ENCODE results near the gene ST3GAL4.
A peak's percentile ranks its signal among the peaks of the same experiment; 100 is the strongest.
"Not testable (repeated sequence)": the region's sequence is repeated elsewhere in the genome, so short reads cannot be mapped to it uniquely, and the experiment has no call there.

ST3GAL4 gene

GRCh38 chr11:126355324-126355925, at the start of gene ST3GAL4:
TSS of gene ST3GAL4 (plus strand) at chr11:126355686. CDS start at chr11:126406156, 50,470 bp downstream.
- peak; percentile 74 for DNase-seq

- DNase-seq: peak; percentile 27
Measured at GRCh38 chr11:126305699-126306098, 49.8 kb upstream of the ST3GAL4 start.

- DNase-seq: no peak
Measured at GRCh38 chr11:126307706-126308105, 47.8 kb upstream of the ST3GAL4 start.

GRCh38 chr11:126308271-126308671, 47.2 kb upstream of the ST3GAL4 start:
- no peak for DNase-seq

DNA sequence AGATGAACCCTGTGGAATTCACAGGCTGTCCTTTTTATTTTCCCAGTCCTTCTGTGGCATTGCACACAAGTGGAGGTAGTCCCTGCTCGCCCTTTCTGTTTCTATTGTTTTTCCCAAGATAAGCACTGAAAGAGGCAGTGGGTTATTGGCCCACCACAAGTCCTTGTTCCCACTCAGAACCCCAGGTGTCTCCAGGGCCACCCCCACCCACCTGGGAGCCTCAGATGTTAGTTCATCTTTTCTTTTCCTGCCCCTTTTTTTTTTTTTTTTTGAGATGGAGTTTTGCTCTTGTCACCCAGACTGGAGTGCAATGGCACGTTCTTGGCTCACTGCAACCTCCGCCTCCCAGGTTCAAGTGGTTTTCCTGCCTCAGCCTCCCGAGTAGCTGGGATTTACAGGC, 46.7 kb upstream of the ST3GAL4 start:
- not testable (repeated sequence) for DNase-seq

DNA sequence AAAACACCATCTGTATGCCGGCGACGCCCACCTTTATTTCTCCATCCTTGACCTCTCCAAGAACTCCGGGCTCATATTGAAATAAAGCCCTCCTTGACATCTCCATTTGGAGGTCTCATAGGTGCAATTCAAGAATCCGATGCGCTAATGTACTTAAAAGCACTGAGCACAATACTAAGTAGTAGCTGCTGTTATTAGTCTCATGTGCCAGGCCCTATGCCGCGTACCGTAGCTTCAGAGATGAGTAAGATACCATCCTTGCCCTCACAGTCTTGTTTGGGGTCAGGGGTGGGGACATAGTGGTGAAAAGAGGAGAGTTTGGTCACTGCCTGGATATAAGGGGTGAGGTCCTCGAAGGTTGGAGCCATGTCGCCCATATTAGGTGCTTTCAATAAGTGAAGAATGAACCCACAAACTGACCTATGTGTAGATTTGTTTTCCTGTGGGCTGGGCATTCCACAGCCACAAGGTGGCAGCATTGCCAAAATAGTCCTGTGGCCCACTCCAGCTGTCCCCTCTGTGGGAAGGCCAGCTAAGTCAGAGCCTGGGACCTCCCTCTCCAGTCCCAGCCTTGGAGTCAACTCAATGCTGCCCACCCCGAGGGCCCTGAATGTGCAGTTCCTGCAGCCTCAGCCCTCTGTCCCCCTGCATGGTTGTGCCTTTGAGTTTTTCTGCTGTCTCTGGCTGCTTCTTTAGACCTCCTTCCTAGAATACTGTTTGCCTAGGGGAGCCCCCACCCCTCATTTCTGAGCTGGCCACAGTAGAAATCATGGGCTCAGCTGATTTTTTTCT, 45.1 kb upstream of the ST3GAL4 start:
- DNase-seq: peak; percentile 61

GRCh38 chr11:126310992-126311310, 44.5 kb upstream of the ST3GAL4 start:
- DNase-seq: no peak

DNA sequence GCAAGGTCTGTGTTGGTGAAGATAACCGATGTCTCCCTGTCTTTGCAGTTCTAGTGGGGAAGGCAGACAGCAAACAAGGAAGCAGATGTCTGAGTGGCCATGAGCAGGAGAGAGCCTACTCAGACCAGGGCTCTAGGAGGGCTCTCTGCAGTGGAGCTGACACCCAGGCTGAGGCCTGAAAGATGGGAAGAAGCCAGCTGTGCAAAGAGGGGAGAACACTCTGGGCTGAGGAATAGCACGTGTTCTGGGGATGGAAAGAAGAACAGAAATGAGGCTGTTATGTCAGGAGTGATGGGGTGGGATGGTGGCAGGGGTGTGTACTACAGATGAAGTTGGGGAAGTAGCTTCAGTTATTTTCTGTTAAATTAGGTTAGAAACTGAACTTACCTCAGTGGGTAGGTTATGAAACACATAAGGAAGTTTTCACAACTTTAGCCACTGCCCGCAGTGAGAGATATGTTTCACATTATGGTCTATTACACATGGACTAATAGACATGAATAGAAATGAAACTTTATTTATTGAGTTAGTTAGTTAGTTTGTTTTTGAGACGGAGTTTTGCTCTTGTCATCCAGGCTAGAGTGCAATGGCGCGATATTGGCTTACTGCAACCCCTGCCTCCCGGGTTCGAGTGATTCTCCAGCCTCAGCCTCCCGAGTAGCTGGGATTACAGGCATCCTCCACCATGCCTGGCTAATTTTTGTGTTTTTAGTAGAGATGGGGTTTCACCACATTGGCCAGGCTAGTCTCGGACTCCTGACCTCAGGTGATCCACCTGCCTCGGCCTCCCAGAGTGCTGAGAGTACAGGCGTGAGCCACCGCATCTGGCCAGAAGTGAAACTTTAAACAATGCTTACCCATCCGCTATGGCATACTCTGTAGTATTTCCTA, 43.8 kb upstream of the ST3GAL4 start:
- no peak for DNase-seq

DNA sequence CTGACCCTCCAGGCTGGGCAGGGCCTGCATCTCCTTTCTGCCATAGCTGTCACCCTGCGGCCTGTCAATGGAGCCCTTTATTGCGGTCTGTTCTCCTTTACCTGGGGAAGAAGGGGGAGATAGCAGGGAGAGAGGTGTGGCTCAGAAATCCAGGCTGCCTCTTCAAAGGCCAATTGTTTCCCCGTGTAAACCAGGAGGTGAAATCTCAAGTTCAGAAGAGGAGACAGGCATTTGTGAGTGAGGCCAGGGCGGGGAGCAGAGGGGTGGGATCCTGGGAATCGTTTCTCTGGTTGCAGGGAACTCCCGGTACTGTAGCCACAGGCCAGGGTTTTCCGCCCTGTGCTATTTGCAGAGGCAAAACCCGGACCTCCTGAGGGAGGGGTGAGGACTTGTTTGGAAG, 42.5 kb upstream of the ST3GAL4 start:
- no peak for DNase-seq

GRCh38 chr11:126313826-126314225, 41.7 kb upstream of the ST3GAL4 start:
- no peak for DNase-seq

DNA sequence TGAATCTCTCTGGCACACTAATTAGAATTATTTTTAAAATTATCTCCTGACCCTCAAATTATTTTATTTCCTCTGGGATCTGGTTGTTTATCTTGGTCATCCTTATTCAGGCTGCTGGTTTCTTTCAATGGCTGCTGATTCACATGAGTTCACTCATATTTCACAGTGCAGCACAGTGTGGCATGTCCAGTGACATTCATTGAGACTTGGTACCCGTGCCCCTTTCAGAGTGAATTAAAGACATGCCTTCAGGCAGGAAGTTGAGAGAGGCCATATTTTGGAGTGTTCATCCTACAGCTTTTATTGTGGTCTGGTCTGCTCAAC, 38.1 kb upstream of the ST3GAL4 start:
- DNase-seq: no peak

DNA sequence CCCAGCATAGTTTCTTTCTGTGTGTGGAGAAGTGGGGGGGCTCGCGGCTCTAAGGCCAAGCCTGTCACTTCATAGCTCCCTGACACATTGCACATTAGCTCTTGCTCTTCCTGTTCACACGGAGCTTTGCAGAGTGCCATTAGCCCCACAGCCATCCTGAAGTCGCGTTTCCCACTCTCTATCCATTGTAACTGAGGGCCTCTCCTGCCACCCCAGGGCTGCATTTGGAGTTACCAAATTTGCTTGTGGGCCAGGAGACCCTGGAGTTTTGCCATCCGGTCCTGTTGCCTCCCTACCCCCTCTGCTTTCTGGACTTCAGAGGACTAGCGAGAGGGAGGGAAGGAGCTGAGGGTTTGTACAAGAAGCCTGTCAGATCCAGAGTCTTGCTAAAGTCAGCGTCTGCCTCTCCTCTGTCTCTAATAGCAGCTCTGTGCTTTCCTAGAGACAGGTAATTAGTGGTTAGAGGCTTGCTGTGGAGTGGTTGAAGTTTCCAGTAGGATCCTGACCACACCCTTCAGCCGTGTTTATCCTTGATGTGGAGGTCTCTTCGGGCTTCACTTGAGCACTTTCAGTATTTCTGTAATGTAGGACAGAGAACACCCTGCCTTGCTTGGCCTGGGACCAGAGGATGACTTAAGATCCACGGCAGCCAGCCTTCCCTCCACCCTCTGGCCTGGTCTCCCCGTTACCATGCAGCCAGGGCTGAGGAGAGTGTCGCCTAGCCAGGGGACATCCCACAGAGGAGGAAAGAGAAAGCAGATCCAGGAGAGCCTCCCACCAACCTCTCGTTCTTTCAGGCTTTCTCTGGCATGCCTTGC, 37.5 kb upstream of the ST3GAL4 start:
- no peak for DNase-seq

DNA sequence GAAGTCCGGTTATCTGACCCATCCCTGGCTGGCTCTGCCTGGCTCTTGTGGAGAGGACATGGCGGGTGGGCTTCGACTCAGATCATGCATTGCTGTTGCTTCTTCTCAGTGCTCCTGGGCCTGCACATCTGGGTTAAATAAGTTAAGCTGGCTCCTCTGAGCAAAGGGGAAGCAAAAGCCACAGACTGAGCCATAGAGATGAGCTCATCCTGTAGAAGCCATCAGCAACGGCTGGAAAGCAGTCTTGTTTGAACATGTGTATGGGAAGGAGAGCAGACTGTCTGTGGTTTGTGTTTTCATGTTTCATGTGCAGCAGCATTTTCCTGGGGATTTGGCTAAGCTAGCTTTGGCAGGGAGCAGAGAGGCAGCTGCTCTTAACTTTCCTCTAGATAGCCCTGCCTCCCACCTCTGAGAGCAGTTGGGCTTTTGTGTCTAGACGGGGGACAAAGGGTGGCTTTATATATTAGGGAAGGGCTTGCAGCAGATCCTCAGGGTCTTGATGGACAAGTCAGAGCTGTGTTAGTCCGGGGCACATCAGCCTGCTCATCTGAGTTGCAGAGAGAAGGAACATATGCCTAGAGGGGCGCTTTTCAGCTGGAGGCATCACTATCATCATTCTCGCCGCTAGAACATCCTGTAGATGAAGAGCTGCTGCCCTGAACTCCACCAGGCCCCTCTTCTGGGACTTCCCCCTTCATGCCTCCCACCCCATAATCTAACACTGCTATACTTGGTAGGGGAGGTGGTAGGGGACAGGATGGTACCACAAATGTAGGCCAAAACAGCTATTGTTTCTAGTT, 36.7 kb upstream of the ST3GAL4 start:
- no peak for DNase-seq

- no peak for DNase-seq
Measured at GRCh38 chr11:126319374-126319740, 36.1 kb upstream of the ST3GAL4 start.

- no peak for DNase-seq
Measured at GRCh38 chr11:126322996-126323395, 32.5 kb upstream of the ST3GAL4 start.

DNA sequence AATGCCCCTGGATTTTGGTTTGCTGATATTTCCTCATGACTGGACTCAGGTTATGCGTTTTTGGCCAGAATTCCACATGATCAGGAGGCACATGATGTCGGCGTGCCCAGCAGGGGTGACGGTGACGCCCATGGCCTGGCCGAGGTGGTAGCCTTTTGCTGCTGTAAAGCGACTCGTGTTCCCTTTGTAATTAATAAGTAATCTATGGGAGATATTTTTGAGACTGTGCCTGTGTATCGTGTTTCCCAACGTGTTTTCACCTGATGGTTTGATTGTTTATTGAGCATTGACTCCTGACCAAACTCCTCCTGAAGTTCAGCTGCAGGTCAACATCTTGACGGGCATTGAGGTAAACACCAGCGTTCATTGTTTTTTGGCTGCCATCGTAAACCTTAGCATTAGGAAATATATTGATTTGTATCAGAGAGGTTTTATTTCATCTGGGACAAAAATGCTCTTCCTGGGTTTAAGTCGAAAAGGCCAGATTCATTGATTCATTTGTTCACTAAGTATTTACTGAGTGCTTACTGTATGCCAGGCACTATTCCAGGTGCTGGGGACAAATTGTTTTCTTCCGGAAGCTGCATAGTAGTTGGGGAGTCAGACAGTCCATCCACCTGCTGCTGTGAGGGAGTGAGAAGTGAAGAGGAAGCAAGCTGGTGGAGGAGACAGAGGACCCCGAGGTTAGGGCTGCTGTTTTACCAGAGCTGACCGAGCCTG, 28.0 kb upstream of the ST3GAL4 start:
- DNase-seq: no peak

DNA sequence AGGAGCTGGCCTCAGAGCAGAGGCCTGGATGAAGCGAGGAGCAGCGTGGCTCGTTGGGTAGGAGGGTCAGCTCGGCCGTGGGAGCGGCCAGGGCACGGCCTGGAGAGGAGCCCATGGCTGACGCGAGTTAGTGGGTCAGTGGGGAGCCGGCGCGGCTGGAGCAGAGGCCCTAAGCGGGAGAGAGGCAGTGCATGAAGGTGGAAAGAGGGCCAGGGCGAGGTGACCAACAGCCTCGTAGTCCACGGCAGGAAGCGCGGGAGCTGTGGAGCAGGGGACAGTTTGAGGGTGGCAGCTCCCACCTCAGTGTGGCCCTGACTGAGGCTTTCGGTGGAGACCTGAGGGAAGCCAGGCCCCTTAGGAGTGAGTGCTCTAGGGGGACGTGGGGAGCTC, 27.5 kb upstream of the ST3GAL4 start:
- DNase-seq: no peak

GRCh38 chr11:126328444-126328843, 27.0 kb upstream of the ST3GAL4 start:
- DNase-seq: no peak

- DNase-seq: no peak
Measured at GRCh38 chr11:126328938-126329643, 26.4 kb upstream of the ST3GAL4 start.

GRCh38 chr11:126329644-126330211, 25.8 kb upstream of the ST3GAL4 start:
- no peak for DNase-seq

- DNase-seq: no peak
Measured at GRCh38 chr11:126331286-126331685, 24.2 kb upstream of the ST3GAL4 start.

Measured in activated naive CD4-positive, alpha-beta T cell treated with Interleukin-2 at 50 U/mL for 16 hours (primary cell).